ENCODE measurements around the gene SDSL. TPM values are rescaled to one million over a fixed set of nuclear protein-coding genes. Genes with fewer than 3 reads are reported as not detected.

The SDSL gene
- total RNA-seq = 1 to 10 TPM; 1.0 to 7.5 (median 3.7) TPM
- total RNA-seq (2013) = 0.74 TPM

- Mint-ChIP-seq H3K4me3 (peak within 1 kb of the TSS; percentile 72), H3K9me3 (no peaks in the 10 kb centered on the region), H3K36me3 (no peaks in the 10 kb centered on the region), H3K27me3 (ENCODE audit: low read depth in 2 of 2) (peaks cover 0 to 9% of the 10 kb centered on the region in 2 donors), H3K4me1 (peaks cover 0 to 28% of the 10 kb centered on the region in 2 donors), H3K27ac (peak within 1 kb of the TSS in 1 of 2 donors; percentile 100)
- Histone ChIP-seq H3K27ac (ENCODE audit: low read length) (peak within 1 kb of the TSS; percentile 32), H3K9me3 (ENCODE audit: control insufficient read depth, insufficient read depth, low read length) (no peaks in the 10 kb centered on the region), H3K4me3 (ENCODE audit: low read length) (peak within 1 kb of the TSS; percentile 25), H3K36me3 (ENCODE audit: control insufficient read depth, insufficient read depth, low read length) (no peaks in the 10 kb centered on the region), H3K4me1 (ENCODE audit: control insufficient read depth, insufficient read depth, low read length) (peaks cover 13% of the 10 kb centered on the region), H3K27me3 (ENCODE audit: control insufficient read depth, insufficient read depth, low read length) (no peaks in the 10 kb centered on the region)
- DNase-seq = peak; percentile 11 to 50
- ATAC-seq = peak; percentile 57 to 89 (median 67)
- intact Hi-C loops (cut with micrococcal nuclease) = no loop called here
- WGBS (ENCODE audit: insufficient coverage) = 15% methylated on average over 13 of the region's 13 CpGs
- no peak for TF ChIP-seq CTCF (IDR thresholded peaks at IDR 0.05)
These were observed at the start of gene SDSL for GRCh38 chr12:113422030-113422885. TSS of gene SDSL (plus strand) at chr12:113422380. CDS start at chr12:113427983, 5,603 bp downstream.

GRCh38 chr12:113373440-113373839, 48.7 kb upstream of the SDSL start:
- H3K36me3 Mint-ChIP-seq = no peaks in the 10 kb centered on the region

GRCh38 chr12:113373969-113374368, 48.2 kb upstream of the SDSL start:
- Mint-ChIP-seq H3K27ac (no peak overlapping the region), H3K4me1 (peaks cover 0 to 9% of the 10 kb centered on the region in 2 donors), H3K36me3 (no peaks in the 10 kb centered on the region), H3K9me3 (no peaks in the 10 kb centered on the region), H3K27me3 (ENCODE audit: low read depth in 2 of 2) (no peaks in the 10 kb centered on the region), H3K4me3 (no peak overlapping the region)
- Histone ChIP-seq H3K36me3 (ENCODE audit: control insufficient read depth, insufficient read depth, low read length) (peaks cover 6% of the 10 kb centered on the region), H3K4me3 (ENCODE audit: low read length) (no peak overlapping the region), H3K9me3 (ENCODE audit: control insufficient read depth, insufficient read depth, low read length) (no peaks in the 10 kb centered on the region), H3K27me3 (ENCODE audit: control insufficient read depth, insufficient read depth, low read length) (no peaks in the 10 kb centered on the region), H3K27ac (ENCODE audit: low read length) (no peak overlapping the region), H3K4me1 (ENCODE audit: control insufficient read depth, insufficient read depth, low read length) (no peaks in the 10 kb centered on the region)
- intact Hi-C loops (cut with micrococcal nuclease) = no loop called here
- 96% methylated on average over 3 of the region's 3 CpGs for WGBS (ENCODE audit: insufficient coverage)
- DNase-seq = no peak
- no peak for ATAC-seq
- TF ChIP-seq CTCF (IDR thresholded peaks at IDR 0.05) = no peak

More at GRCh38 chr12:113373440-113373839, 48.7 kb upstream of the SDSL start:
- Histone ChIP-seq H3K27me3 (ENCODE audit: control insufficient read depth, insufficient read depth, low read length) (no peaks in the 10 kb centered on the region), H3K36me3 (ENCODE audit: control insufficient read depth, insufficient read depth, low read length) (peaks cover 6% of the 10 kb centered on the region), H3K4me1 (ENCODE audit: control insufficient read depth, insufficient read depth, low read length) (no peaks in the 10 kb centered on the region), H3K9me3 (ENCODE audit: control insufficient read depth, insufficient read depth, low read length) (no peaks in the 10 kb centered on the region), H3K4me3 (ENCODE audit: low read length) (no peak overlapping the region), H3K27ac (ENCODE audit: low read length) (no peak overlapping the region)
- ATAC-seq (no peak), DNase-seq (no peak)
- Mint-ChIP-seq H3K9me3 (no peaks in the 10 kb centered on the region), H3K27me3 (ENCODE audit: low read depth in 2 of 2) (no peaks in the 10 kb centered on the region), H3K27ac (no peak overlapping the region), H3K4me3 (no peak overlapping the region), H3K4me1 (peaks cover 0 to 12% of the 10 kb centered on the region in 2 donors)
- intact Hi-C loops (cut with micrococcal nuclease) = no loop called here
- WGBS (ENCODE audit: insufficient coverage) = 95% methylated on average over 3 of the region's 3 CpGs
- TF ChIP-seq CTCF (IDR thresholded peaks at IDR 0.05) = no peak
